Left lobe of liver (tissue), 2 donors: ENCODE data around the gene TMEM266. TPM values are rescaled to one million over a fixed set of nuclear protein-coding genes. Genes with fewer than 3 reads are reported as not detected.
A peak's percentile ranks its signal among the peaks of the same experiment; 100 is the strongest.

Source experiments
- ATAC-seq: fragments of 200-7000 bp; cut with Tn5 transposase; one replicate; pipeline ENCODE4 v1.9.1; 2020; ENCODE audit warnings: mild to moderate bottlenecking, moderate library complexity
- DNase-seq: peaks from one replicate; pipeline ENCODE4 v3.0.0-alpha.2; 2020; ENCODE audit warnings: low spot score
- total RNA-seq: library from RNA; stranded (reverse); gene quantifications from one replicate; pipeline ENCODE4 v1.2.1, GENCODE V29; 2021
- donor health status: DM: no; HTN: no; CAD: no; lungs with moderate emphysema.
- donor health status: DM: no; HTN: yes; CAD: no.

TMEM266 gene
- total RNA-seq, 1 donor from 2014 or later, result not detected

DNA sequence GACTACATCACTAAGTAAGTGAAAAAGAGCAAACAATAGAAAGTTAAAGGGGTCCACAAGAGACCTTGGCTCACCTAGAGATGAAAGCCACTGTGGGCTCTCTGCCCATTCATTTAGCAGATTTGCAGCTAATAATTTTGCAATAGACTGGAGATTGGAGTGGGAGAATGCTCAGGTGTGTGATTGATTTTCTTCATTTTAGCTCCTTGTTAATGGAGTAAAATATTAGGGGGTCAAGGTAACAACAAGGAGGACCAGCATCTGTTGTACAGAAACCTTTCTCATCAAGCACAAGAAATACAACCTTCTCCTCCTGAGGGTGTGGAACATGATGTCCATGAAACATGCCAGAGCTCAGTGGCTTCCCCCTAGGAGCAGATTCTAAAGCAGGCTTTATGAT, 63.2 kb downstream of the TMEM266 start:
- no peak for DNase-seq
- ATAC-seq, result no peak

DNA sequence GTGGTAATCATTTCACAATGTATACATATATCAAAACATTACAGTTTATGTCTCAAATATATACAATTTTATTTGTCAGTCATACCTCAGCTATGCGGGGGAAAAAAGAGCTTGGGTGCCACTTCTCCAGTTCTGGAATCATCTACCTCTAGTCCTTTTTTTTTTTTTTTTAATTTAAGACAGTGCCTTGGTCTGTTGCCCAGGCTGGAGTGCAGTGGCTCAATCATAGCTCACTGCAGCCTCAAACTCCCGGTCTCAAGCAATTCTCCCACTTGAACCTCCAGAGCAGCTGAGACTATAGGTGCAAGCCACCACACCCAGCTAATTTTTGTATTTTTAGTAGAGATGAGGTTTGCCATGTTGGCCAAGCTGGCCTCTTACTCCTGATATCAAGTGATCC, 67.4 kb downstream of the TMEM266 start:
- ATAC-seq (no peak), DNase-seq (no peak)

GRCh38 chr15:76127880-76128279, 68.1 kb downstream of the TMEM266 start:
- DNase-seq (no peak), ATAC-seq (no peak)

DNA sequence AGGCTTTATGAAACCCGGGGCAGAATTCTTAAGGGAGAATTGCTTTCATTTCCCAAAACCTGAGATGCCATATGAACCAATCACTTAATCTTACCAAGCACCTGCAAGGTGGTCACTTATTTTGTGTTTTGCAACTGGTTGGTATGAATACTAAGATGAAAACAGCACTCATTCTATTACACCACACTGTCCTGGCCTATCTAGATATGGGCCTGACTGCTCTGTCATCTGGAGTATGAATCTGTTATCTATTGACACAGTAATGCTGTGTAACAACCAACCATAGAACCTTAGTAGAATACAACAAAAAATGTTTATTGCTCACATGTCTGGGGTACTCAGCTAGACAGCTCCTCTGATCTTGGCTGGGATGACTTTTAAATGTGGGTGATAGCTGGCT, 74.8 kb downstream of the TMEM266 start:
- no peak for ATAC-seq
- DNase-seq, result no peak

GRCh38 chr15:76135516-76135915, 75.7 kb downstream of the TMEM266 start:
- DNase-seq (no peak), ATAC-seq (no peak)

- DNase-seq (no peak), ATAC-seq (no peak)
These were observed 78.7 kb downstream of the TMEM266 start for GRCh38 chr15:76138436-76138835.

GRCh38 chr15:76139368-76140073, 79.7 kb downstream of the TMEM266 start:
- ATAC-seq, result peak; percentile 96
- peak; percentile 64 for DNase-seq

DNA sequence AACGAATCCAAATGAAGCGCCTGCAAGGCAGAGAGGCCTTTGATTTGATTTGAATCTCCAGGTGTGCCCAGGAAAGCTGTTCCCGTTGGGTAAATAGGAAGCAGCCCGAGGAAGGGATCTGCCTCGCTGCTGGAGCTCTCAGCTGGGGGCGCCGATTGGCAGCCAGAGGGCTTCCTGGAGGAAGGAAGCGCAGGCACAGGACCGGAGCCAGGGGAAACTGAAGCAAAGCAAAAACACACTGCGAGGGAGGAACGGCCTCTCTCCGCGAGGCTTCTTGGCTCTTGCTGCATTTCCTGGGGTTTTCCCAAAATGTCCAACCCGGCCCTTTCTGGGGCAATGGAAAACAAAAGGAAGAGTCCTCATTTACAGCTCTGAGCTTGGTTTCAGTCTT, 80.3 kb downstream of the TMEM266 start:
- DNase-seq, result no peak
- peak; percentile 41 for ATAC-seq

DNA sequence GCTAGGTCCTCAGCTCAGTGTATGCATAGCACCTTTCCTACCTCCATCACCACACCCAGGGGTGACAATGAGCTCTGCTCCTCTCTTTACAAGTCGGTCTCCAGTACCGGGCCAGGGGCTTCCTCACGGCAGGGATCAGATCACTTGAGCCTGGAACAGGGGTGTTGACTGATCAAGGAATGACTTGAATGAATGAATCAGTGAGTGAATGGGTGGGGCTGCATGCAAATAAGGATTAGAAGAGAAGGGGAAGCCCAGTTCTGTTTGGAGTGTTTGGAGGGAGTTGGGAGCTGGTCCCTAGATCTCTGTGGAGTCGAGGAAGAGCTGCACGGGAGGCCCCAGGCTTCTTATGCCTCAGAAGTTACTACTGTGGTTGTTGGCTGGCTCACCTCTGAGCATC, 87.0 kb downstream of the TMEM266 start:
- DNase-seq (no peak), ATAC-seq (no peak)

GRCh38 chr15:76147906-76148570, 88.3 kb downstream of the TMEM266 start:
- no peak for DNase-seq
- ATAC-seq, result peak; percentile 68

GRCh38 chr15:76149291-76149915, 89.6 kb downstream of the TMEM266 start:
- DNase-seq, result no peak
- peak; percentile 3 for ATAC-seq

- DNase-seq, result no peak
- peak; percentile 46 for ATAC-seq
These were observed 90.7 kb downstream of the TMEM266 start for GRCh38 chr15:76150513-76150912.

DNA sequence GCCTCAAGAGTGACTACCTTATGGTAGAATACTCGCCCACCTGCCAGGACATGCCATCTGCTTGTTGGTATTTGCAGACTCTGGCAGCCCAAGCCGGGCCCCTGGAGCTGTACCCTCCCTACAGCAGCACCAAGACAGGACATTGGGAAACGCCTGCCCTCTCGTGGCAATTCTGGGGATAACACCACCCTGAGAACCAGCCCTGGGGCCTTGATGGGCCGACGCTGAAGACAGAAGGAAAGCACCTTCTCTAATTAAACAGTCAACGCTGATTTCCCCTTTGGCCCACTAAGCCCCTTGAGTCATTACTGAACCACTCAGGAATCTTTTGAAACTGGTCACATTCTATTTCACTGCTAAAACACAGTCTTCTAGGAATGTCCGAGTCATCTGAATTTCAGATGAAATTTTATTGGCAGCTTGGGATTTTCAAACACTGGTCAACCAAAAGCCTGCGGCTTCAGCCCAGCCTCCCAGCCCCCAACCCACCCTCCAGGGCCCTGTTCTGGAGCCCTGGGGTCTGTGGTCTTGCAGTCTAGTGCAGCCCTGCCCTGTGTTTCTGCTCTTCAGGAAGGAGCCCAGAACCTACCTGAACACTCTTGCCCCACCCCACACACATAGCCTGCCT, 91.3 kb downstream of the TMEM266 start:
- peak; percentile 91 for ATAC-seq

GRCh38 chr15:76151599-76151974, 91.8 kb downstream of the TMEM266 start:
- ATAC-seq (no peak), DNase-seq (no peak)

More for the DNA sequence above, 91.3 kb downstream of the TMEM266 start:
- peak; percentile 66 for DNase-seq

DNA sequence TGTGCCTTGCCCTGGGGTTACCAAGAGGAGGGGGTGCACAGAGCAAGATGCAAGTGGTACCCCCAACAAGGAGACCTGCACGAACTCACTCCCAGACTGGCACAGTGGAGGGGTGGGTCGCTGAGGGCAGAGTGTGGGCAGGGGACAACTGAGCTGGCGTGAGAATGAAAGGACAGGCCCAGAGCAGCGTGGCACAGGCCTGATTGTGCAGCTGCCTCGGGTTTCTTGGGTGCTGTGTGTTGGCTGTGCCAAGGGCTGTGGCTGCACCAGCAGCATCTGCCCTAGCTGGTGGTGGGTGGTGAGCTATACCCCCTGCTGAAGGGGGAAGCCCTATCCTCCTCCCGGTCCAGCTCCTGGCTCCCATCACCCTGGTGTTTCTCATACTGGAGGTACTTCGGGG, 92.4 kb downstream of the TMEM266 start:
- no peak for ATAC-seq
- no peak for DNase-seq

- DNase-seq (no peak), ATAC-seq (no peak)
These were observed 93.7 kb downstream of the TMEM266 start for GRCh38 chr15:76153241-76154197.

GRCh38 chr15:76155731-76156130, 95.9 kb downstream of the TMEM266 start:
- no peak for ATAC-seq
- DNase-seq, result no peak

DNA sequence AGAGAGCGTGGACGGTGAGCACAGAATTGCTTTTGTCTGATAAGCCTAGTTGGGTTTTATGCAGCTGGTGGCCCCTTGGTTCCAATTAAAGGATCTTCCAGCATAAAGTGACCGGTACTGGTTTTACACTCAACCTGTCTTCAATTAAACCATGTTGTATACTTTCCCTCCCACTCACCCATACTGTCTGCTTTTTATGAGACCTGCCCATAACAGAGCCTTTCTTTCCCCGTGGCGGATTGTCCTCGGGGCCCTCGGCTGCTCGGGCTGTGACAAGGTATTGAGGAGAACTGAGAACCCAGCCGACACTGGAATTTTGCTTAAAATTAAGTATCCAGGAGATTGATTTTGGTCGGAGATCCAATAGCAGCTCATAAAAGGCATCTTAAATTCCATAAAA, 98.4 kb downstream of the TMEM266 start:
- ATAC-seq (no peak), DNase-seq (no peak)

DNA sequence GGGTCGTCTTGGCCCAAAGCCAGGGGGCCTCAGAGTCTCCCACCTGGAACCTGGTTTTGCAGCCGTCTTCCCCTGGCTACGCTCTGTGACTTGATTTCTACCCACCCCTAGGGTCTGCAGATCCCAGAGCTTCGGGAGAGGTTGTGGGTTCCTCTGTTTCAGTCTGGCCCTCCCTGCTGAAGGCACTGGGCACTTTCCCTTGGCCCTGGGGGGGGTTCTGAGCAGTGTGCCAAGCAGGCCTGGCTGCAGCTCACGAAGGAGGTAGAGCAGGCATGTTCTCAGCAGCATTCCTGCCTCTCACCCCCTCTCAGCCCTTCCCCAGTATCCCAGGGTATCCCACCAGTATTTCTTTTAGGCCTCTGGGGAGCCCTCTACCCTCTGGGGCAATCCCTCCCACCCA, 99.0 kb downstream of the TMEM266 start:
- ATAC-seq (no peak), DNase-seq (no peak)

DNA sequence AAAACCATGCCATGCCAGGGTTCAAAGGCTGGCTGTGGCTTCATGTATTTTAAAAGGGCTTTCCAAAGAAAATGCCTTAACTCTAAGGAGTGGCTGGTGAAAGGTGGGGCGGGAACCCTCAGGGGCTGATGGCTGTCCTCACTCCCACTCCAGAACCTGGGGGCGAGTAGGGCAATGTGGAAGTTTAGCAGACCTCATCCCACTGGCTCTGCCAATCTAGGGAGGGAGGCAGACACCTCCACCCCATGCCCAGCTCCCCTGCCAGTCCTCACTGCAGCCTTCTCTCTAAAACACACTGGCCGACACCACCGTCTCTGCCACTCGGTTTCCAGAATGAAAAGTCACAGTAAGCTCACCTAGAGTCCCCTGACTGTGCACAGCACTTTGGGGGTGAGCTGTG, 99.5 kb downstream of the TMEM266 start:
- ATAC-seq, result no peak
- DNase-seq, result no peak
